H1 (cell line): ENCODE measurements around the gene NUP50. TPM values are rescaled to one million over a fixed set of nuclear protein-coding genes. Genes with fewer than 3 reads are reported as not detected.

Experiments used
- CTCF ChIA-PET: fragments of 300-600 bp; sonication (Branson Sonifier 250); formaldehyde crosslinking; loops from one replicate; lab custom pipeline; 2021; ENCODE audit not compliant: partially characterized antibody; lab: Charles Lee
- POLR2A ChIA-PET: fragments of 300-600 bp; sonication (Branson Sonifier 250); formaldehyde crosslinking; loops from one replicate; lab custom pipeline; 2021; ENCODE audit warnings: inconsistent platforms; ENCODE audit not compliant: partially characterized antibody; lab: Charles Lee
- DNase-seq, 2 experiments: peaks; one replicate each; pipeline versions ENCODE4 v3.0.0 to v3.0.0-alpha.2; 2010 to 2022; ENCODE audit warnings: low spot score in 2 of 2, low read depth in 1 of 2, mixed read lengths in 1 of 2
- FAIRE-seq: peaks from 2 replicates; lab custom pipeline; 2011; peaks lifted over from hg19 to GRCh38; lab: Jason Lieb, UNC
- H2AFZ ChIP-seq: 2 replicates; pipeline ENCODE4 v1.8.1; 2012; ENCODE audit warnings: low read length, inconsistent platforms
- H2AK5ac ChIP-seq: 2 replicates; pipeline ENCODE4 v1.6.1; 2013; ENCODE audit warnings: low read depth, low read length
- H2BK120ac ChIP-seq: replicated peaks from 2 replicates; pipeline ENCODE3; 2013; ENCODE audit warnings: low read depth, low read length, inconsistent platforms
- H2BK12ac ChIP-seq: 2 replicates; pipeline ENCODE4 v1.6.1; 2013; ENCODE audit warnings: low read depth, low read length
- H2BK15ac ChIP-seq: 2 replicates; pipeline ENCODE4 v1.6.1; 2013; ENCODE audit warnings: low read length
- H2BK20ac ChIP-seq: 2 replicates; pipeline ENCODE4 v1.6.1; 2013; ENCODE audit warnings: low read length
- H2BK5ac ChIP-seq: 2 replicates; pipeline ENCODE4 v1.6.1; 2013; ENCODE audit warnings: low read depth, low read length
- H3K14ac ChIP-seq: 2 replicates; pipeline ENCODE4 v1.6.1; 2013; ENCODE audit warnings: inconsistent platforms; ENCODE audit not compliant: insufficient read length
- H3K18ac ChIP-seq: 2 replicates; pipeline ENCODE4 v1.6.1; 2013; ENCODE audit warnings: low read length; ENCODE audit errors: extremely low read depth
- H3K23ac ChIP-seq: 2 replicates; pipeline ENCODE4 v1.6.1; 2013; ENCODE audit warnings: inconsistent platforms; ENCODE audit not compliant: insufficient read length
- H3K23me2 ChIP-seq: 2 replicates; pipeline ENCODE4 v1.6.1; 2013; ENCODE audit warnings: low read depth, low read length
- H3K27ac ChIP-seq: 2 replicates; pipeline ENCODE4 v1.6.1; 2011; ENCODE audit warnings: low read depth, low read length, inconsistent platforms
- H3K27me3 ChIP-seq, 4 experiments: replicated peaks in 1 of 4; 1 replicate in 1 of 4; 2 replicates in 3 of 4; pipeline versions ENCODE4 v1.6.1 to v1.8.1; 2011 to 2013; ENCODE audit warnings: low read length in 3 of 4, mild to moderate bottlenecking in 3 of 4, inconsistent platforms in 2 of 4, mixed read lengths in 2 of 4, moderate library complexity in 1 of 4; ENCODE audit not compliant: control insufficient read depth in 3 of 4, insufficient read depth in 3 of 4; ENCODE audit errors: extremely low read depth in 1 of 4
- H3K36me3 ChIP-seq, 4 experiments: 2 replicates each; pipeline versions ENCODE4 v1.6.1 to v1.8.1; 2011 to 2013; ENCODE audit warnings: mild to moderate bottlenecking in 4 of 4, low read length in 3 of 4, moderate library complexity in 2 of 4, control low read depth in 1 of 4, inconsistent platforms in 1 of 4; ENCODE audit not compliant: insufficient read depth in 4 of 4, control insufficient read depth in 2 of 4
- H3K4ac ChIP-seq: replicated peaks from 2 replicates; pipeline ENCODE3; 2013; ENCODE audit warnings: low read length, low read depth, mixed read lengths, inconsistent platforms; ENCODE audit not compliant: insufficient read length
- H3K4me1 ChIP-seq, 4 experiments: replicated peaks in 1 of 4; 1 replicate in 1 of 4; 2 replicates in 3 of 4; pipeline versions ENCODE4 v1.6.1 to v1.8.1; 2011 to 2013; ENCODE audit warnings: low read length in 3 of 4, inconsistent platforms in 2 of 4, mixed read lengths in 1 of 4; ENCODE audit not compliant: insufficient read depth in 4 of 4, control insufficient read depth in 3 of 4
- H3K4me2 ChIP-seq, 2 experiments: 2 replicates each; pipeline versions ENCODE4 v1.6.1 to v1.8.1; 2011 to 2013; ENCODE audit warnings: low read depth in 2 of 2, low read length in 2 of 2, control low read depth in 1 of 2, inconsistent platforms in 1 of 2, mild to moderate bottlenecking in 1 of 2; ENCODE audit not compliant: insufficient read depth in 1 of 2
- H3K4me3 ChIP-seq, 4 experiments: fragments of 200-600, 300-600 bp in 1 of 4; sonication (generic), shearing (Covaris generic), sonication (Bioruptor Twin) in 1 of 4; 2 replicates each; pipeline versions ENCODE4 v1.5.1 to v1.8.1; 2011 to 2016; ENCODE audit warnings: low read length in 4 of 4, low read depth in 3 of 4, control low read depth in 2 of 4, inconsistent platforms in 2 of 4, mild to moderate bottlenecking in 2 of 4, mixed read lengths in 1 of 4, moderate library complexity in 1 of 4; ENCODE audit not compliant: insufficient read depth in 2 of 4; ENCODE audit errors: extremely low read depth in 1 of 4
- H3K56ac ChIP-seq: replicated peaks from 2 replicates; pipeline ENCODE3; 2013; ENCODE audit warnings: low read depth, mild to moderate bottlenecking, mixed read lengths, low read length, inconsistent platforms; ENCODE audit not compliant: insufficient read length
- H3K79me1 ChIP-seq: 2 replicates; pipeline ENCODE4 v1.6.1; 2013; ENCODE audit warnings: low read depth, low read length, control low read depth
- H3K79me2 ChIP-seq, 2 experiments: 2 replicates each; pipeline versions ENCODE4 v1.6.1 to v1.8.1; 2012 to 2013; ENCODE audit warnings: low read length in 2 of 2, mild to moderate bottlenecking in 2 of 2, inconsistent platforms in 1 of 2; ENCODE audit not compliant: insufficient read depth in 2 of 2, control insufficient read depth in 1 of 2
- H3K9ac ChIP-seq, 4 experiments: replicated peaks in 1 of 4; 1 replicate in 1 of 4; 2 replicates in 3 of 4; pipeline versions ENCODE4 v1.6.1 to v1.8.1; 2011 to 2013; ENCODE audit warnings: low read depth in 3 of 4, low read length in 3 of 4, control low read depth in 2 of 4, mild to moderate bottlenecking in 2 of 4, moderate library complexity in 2 of 4, inconsistent platforms in 1 of 4; ENCODE audit errors: extremely low read depth in 1 of 4
- H3K9me3 ChIP-seq, 2 experiments: 2 replicates each; pipeline versions ENCODE4 v1.6.1 to v1.8.1; 2012 to 2013; ENCODE audit warnings: mild to moderate bottlenecking in 2 of 2, moderate library complexity in 2 of 2, control low read depth in 1 of 2, inconsistent platforms in 1 of 2, low read depth in 1 of 2, low read length in 1 of 2, mixed read lengths in 1 of 2; ENCODE audit not compliant: insufficient read depth in 2 of 2
- H4K20me1 ChIP-seq, 2 experiments: replicated peaks in 1 of 2; 2 replicates each; pipeline versions ENCODE3 to v1.8.1; 2011 to 2013; ENCODE audit warnings: inconsistent platforms in 2 of 2, low read length in 2 of 2, mild to moderate bottlenecking in 1 of 2; ENCODE audit not compliant: insufficient read depth in 2 of 2, control insufficient read depth in 1 of 2
- H4K5ac ChIP-seq: 2 replicates; pipeline ENCODE4 v1.6.1; 2013; ENCODE audit warnings: low read length, low read depth, mixed read lengths, inconsistent platforms; ENCODE audit not compliant: insufficient read length
- H4K8ac ChIP-seq: 2 replicates; pipeline ENCODE4 v1.8.0; 2013; ENCODE audit warnings: mild to moderate bottlenecking, moderate library complexity, low read length, inconsistent platforms; ENCODE audit not compliant: insufficient read depth; ENCODE audit errors: extremely low read depth
- H4K91ac ChIP-seq: replicated peaks from 2 replicates; pipeline ENCODE3; 2013; ENCODE audit warnings: low read length, mixed read lengths, inconsistent platforms; ENCODE audit not compliant: insufficient read length
- BRCA1 ChIP-seq: IDR thresholded peaks from 2 replicates; pipeline ENCODE4 v1.6.1; 2012; ENCODE audit warnings: low read depth, low read length, improper control_type of control experiment
- MAFK ChIP-seq: IDR thresholded peaks from 2 replicates; pipeline ENCODE4 v1.6.1; 2012; ENCODE audit warnings: low read depth, mild to moderate bottlenecking, improper control_type of control experiment, low read length
- PHF8 ChIP-seq: fragments of 200-600 bp; sonication (generic); conservative IDR thresholded peaks from 2 replicates; pipeline ENCODE4 v1.7.1; 2012; ENCODE audit warnings: low read depth, mild to moderate bottlenecking, inconsistent platforms, low read length, moderate library complexity
- POLR2AphosphoS5 ChIP-seq: IDR thresholded peaks from 2 replicates; pipeline ENCODE4 v1.6.1; 2011; ENCODE audit warnings: low read depth, low read length
- RBBP5 ChIP-seq: IDR thresholded peaks from 2 replicates; pipeline ENCODE4 v1.7.1; 2012; ENCODE audit warnings: low read depth, mild to moderate bottlenecking, inconsistent platforms, low read length, moderate library complexity, borderline replicate concordance
- RFX5 ChIP-seq: IDR thresholded peaks from 2 replicates; pipeline ENCODE4 v1.6.1; 2011; ENCODE audit warnings: low read depth, low read length, improper control_type of control experiment, borderline replicate concordance
- SUZ12 ChIP-seq: fragments of 200-600 bp; sonication (generic); IDR thresholded peaks from 2 replicates; pipeline ENCODE4 v1.6.1; 2012; ENCODE audit warnings: mild to moderate bottlenecking, inconsistent platforms, low read length, moderate library complexity, mixed read lengths
- WGBS, 2 experiments: shearing (Covaris generic) in 1 of 2; methylation state at CpG; one replicate each; pipeline versions ENCODE4 v1.1.6 to v1.1.7; 2013 to 2015; ENCODE audit warnings: low lambda C conversion rate in 2 of 2, mixed read lengths in 2 of 2, inconsistent platforms in 1 of 2, low coverage in 1 of 2, missing lambda C conversion rate in 1 of 2; ENCODE audit not compliant: insufficient replicate concordance in 2 of 2, insufficient coverage in 1 of 2, insufficient read length in 1 of 2; ENCODE audit errors: extremely low coverage in 1 of 2, missing lambda C conversion rate in 1 of 2; 5-methylcytosine and 5-hydroxymethylcytosine counted together
- polyA plus RNA-seq, 7 experiments: library from polyadenylated mRNA; depleted of rRNA in 3 of 7; stranded (reverse) in 5 of 7; unstranded in 2 of 7; fragments of >200 nt in 5 of 7; fragments of 200-250 nt in 2 of 7; gene quantifications; 1 replicate in 5 of 7; 2 replicates in 1 of 7; 4 replicates in 1 of 7; pipeline versions ENCODE4 v1.2.1 to v1.2.3, GENCODE V29; 2011 to 2013; ENCODE audit warnings: missing spikeins in 2 of 7, mixed read lengths in 2 of 7
- total RNA-seq: library from RNA; stranded (reverse); fragmentation: NEBNext Ultra II Directional; extraction: Animal tissue kit (Norgen Biotek cat#: 25700); gene quantifications from 2 replicates; pipeline ENCODE4 v1.2.1, GENCODE V29; 2021
- TF ChIP-seq, protein P1 (sequence below), 3 experiments: IDR thresholded peaks; 1 replicate in 2 of 3; 2 replicates in 1 of 3; pipeline versions ENCODE4 v1.5.1 to v1.6.1; 2011; ENCODE audit warnings: low read length in 3 of 3, mild to moderate bottlenecking in 3 of 3, inconsistent platforms in 2 of 3, low read depth in 1 of 3, moderate library complexity in 1 of 3; ENCODE audit not compliant: insufficient read depth in 1 of 3; ENCODE audit errors: control extremely low read depth in 1 of 3

Gene NUP50
- total and polyA plus RNA-seq, 2 of the 8 experiments (the other 6 are each of a cell fraction or from before 2014, with no cell fraction given): 20.0 to 112 TPM

DNA sequence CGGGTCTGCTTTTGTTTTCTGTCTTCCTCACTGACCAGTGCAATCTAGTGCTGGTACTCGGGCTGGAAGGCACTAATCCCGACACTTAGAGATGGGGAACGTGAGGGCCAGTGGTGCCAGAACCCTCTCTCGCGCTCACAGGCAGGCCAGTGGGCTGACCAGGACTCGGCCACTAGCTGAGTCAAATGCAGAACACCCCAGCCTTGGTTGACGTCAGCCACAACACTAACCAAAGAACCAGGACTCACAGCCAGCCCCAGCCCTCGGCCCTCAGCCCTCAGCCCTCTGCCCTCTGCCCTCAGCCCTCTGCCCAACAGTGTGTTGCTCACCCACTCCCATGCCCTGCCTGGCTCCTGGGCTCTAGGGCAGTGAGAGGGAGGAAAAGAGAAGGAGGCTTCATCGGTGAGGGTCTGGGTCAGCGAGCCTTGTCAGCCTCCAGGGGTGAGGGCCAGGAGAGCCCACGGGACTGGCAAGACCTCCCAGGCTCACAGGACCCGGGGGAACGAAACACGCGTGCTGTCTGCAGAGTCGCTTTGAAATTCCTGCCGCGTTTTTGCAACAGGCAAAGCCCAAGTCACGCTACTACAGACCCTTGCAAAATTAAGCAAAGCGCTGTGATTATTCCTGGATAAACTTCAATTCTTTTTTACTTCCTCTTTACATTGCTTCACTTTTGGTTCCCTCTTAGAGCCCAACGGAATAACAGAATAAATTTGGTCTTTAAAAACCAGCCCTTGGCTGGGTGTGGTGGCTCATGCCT is 49.4 kb downstream of the NUP50 start:
- H3K79me1 ChIP-seq: peaks cover 13% of the 10 kb centered on the region
- H3K23ac ChIP-seq: no peak overlapping the region
- H3K23me2 ChIP-seq: no peaks in the 10 kb centered on the region
- H2BK15ac ChIP-seq: no peak overlapping the region
- H4K8ac ChIP-seq: no peak overlapping the region
- 0 out of 4 replicates have a peak overlapping the region, but pooled peaks of 1 of the 2 experiments have one; percentile 5 for H3K4me2 ChIP-seq
- FAIRE-seq: no peak
- peak overlapping the region; percentile 16 for H4K91ac ChIP-seq
- ChIA-PET POLR2A (interaction anchor here (1.1 kb wide), 1 partner anchor 205 kb away, joined by 4 read pairs; no protein-coding TSS in a partner anchor), CTCF (interaction anchor here (1.4 kb wide), 1 partner anchor 21 kb away, joined by 4 read pairs; no protein-coding TSS in a partner anchor)
- H2BK120ac ChIP-seq: no peak overlapping the region
- H3K79me2 ChIP-seq: peaks cover 0 to 21% of the 10 kb centered on the region in 2 experiments; a peak in 2 of 4 replicates
- H2AK5ac ChIP-seq: no peak overlapping the region
- H3K36me3 ChIP-seq: no peaks in the 10 kb centered on the region
- H3K9me3 ChIP-seq: no peaks in the 10 kb centered on the region
- H4K5ac ChIP-seq: no peak overlapping the region
- H2AFZ ChIP-seq: no peak overlapping the region
- 85% methylated on average over 22 of the region's 22 CpGs; no CpG with 5 or more reads in 1 of the 2 experiments for WGBS, 2 experiments
- no peak for DNase-seq
- no peak overlapping the region for H3K14ac ChIP-seq
- H3K4me3 ChIP-seq: no peak overlapping the region
- peak overlapping the region; percentile 75 for H3K4ac ChIP-seq
- no peak overlapping the region for H3K27ac ChIP-seq
- H3K9ac ChIP-seq: no peak overlapping the region; a peak in 1 of 7 replicates
- H3K27me3 ChIP-seq: no peaks in the 10 kb centered on the region
- H3K4me1 ChIP-seq: peaks cover 0 to 26% (median 12%) of the 10 kb centered on the region in 4 experiments; a peak in 6 of 7 replicates
- no peak overlapping the region for H2BK20ac ChIP-seq
- H3K56ac ChIP-seq: no peak overlapping the region
- peak overlapping the region; percentile 38; the same call in 1 of the 2 replicates for H2BK5ac ChIP-seq
- H3K18ac ChIP-seq: no peak overlapping the region; the same call in 1 of the 2 replicates
- H2BK12ac ChIP-seq: no peak overlapping the region
- peaks cover 10 to 36% of the 10 kb centered on the region in 2 experiments for H4K20me1 ChIP-seq
- TF ChIP-seq, protein P1, sequence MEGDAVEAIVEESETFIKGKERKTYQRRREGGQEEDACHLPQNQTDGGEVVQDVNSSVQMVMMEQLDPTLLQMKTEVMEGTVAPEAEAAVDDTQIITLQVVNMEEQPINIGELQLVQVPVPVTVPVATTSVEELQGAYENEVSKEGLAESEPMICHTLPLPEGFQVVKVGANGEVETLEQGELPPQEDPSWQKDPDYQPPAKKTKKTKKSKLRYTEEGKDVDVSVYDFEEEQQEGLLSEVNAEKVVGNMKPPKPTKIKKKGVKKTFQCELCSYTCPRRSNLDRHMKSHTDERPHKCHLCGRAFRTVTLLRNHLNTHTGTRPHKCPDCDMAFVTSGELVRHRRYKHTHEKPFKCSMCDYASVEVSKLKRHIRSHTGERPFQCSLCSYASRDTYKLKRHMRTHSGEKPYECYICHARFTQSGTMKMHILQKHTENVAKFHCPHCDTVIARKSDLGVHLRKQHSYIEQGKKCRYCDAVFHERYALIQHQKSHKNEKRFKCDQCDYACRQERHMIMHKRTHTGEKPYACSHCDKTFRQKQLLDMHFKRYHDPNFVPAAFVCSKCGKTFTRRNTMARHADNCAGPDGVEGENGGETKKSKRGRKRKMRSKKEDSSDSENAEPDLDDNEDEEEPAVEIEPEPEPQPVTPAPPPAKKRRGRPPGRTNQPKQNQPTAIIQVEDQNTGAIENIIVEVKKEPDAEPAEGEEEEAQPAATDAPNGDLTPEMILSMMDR (IDR thresholded peaks at IDR 0.05; ENCODE audit: control extremely low read depth in 1 of 3, insufficient read depth in 1 of 3, low read depth in 1 of 3, low read length in 3 of 3): no peak
- no peak for TF ChIP-seq PHF8
- TF ChIP-seq MAFK: no peak
- no peak for TF ChIP-seq RFX5
- TF ChIP-seq RBBP5: no peak
- TF ChIP-seq POLR2AphosphoS5: no peak
- TF ChIP-seq BRCA1: no peak
- no peak for TF ChIP-seq SUZ12
